Myocyte (in vitro differentiated cells): ENCODE data around the gene TAS2R41. TPM values are rescaled to one million over a fixed set of nuclear protein-coding genes. Genes with fewer than 3 reads are reported as not detected.
"Not testable (repeated sequence)": the region's sequence is repeated elsewhere in the genome, so short reads cannot be mapped to it uniquely, and the experiment has no call there.

Experiments
- DNase-seq: peaks from one replicate; pipeline ENCODE4 v3.0.0-alpha.2; 2012; ENCODE audit warnings: low read depth
- total RNA-seq: library from RNA; depleted of rRNA; stranded (reverse); fragments of >200 nt; gene quantifications from 2 replicates; pipeline ENCODE4 v1.2.3, GENCODE V29; 2014

Gene TAS2R41
- total RNA-seq, 1 donor from 2014 or later, result not detected

DNA sequence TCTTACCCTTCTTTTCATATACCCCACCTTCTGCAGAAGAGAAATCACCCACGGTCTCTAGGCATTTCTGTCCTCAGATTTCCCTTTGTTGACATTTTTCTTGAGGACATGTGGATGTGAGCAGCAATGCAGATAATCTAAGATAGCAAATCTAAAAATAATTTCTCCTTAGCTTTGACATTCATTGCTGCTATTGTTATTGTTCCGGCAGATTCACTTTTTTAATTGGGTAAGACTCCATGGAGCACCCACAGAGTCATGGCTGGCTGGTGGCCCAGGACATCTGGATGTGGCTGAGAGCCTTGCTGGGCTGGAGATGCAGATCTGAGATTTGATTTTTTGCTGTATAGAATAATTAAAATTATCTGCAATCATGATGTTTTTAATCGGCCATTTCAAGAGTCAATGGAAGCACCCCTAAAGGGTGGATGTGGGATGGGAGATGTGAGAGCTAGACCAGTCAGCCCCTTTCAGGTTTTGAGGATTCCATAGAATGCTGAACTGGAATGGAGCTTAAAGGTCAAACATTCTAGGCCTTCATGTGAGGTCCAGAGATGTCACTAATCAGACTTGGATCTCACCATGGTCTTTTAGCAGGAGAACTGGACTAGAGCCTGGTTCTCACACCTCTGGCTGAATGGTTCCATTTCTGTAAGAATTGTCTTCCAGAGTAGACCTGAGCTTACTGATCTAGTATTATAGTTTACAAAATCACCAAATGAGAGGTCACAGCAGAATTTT is 37.5 kb downstream of the TAS2R41 start:
- no peak for DNase-seq

DNA sequence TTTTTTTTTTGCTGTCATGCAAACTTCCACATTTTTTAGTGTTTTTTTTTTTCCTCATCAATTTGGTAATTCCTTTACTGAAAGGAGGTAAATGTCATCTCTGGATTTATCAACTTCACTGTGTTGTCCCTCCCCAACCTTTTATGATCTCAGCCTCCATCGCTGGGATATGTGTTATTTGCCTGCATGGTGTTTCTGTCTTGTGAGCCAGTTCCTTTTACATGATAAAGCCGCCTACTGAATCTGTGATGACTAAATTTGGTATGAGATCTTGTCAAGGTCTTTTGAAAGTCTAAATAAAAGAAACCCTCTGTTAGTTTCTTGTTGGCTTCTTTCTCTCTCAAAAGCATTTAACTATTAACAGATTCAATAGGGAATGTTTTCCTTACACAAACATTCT is 39.3 kb downstream of the TAS2R41 start:
- DNase-seq, result no peak

DNA sequence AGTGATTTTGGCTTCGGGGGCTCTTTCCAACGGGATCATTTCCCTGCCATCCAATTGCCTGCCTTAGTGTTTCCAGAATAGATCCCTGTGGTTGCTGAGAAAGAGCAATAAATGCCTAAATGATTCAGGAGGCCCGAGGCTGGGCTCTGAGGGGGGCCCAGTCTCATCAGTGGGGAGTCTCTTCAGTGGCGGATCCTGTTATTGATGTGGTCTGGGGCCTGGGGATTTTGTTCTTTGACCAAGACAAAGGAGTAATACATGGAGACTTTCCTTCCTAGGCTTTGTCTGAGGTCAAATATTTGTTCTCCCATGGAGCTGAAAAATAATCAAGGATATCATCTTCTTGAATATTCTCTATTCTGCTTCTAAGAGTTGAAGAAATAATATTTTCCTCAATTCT is 40.8 kb downstream of the TAS2R41 start:
- DNase-seq, result no peak

DNA sequence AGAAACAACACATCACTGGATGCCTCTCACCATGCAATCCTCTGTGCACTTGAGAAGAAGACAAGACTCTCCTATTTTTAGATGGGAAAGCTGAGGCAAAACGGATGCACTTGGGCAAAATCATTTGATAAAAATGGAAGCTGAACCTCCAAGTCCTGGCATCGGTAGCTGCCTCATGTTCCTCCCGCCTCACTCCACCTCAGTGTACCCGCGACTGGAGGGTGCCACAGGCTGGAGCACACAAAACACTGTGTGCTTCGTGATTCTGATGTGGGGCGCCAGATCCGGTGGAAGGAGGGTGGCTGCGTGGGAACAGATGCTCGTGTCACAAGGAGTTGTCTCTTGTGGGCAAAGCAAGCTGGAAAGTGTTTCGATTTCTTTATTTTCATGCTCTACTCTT is 41.3 kb downstream of the TAS2R41 start:
- DNase-seq, result peak; percentile 31

DNA sequence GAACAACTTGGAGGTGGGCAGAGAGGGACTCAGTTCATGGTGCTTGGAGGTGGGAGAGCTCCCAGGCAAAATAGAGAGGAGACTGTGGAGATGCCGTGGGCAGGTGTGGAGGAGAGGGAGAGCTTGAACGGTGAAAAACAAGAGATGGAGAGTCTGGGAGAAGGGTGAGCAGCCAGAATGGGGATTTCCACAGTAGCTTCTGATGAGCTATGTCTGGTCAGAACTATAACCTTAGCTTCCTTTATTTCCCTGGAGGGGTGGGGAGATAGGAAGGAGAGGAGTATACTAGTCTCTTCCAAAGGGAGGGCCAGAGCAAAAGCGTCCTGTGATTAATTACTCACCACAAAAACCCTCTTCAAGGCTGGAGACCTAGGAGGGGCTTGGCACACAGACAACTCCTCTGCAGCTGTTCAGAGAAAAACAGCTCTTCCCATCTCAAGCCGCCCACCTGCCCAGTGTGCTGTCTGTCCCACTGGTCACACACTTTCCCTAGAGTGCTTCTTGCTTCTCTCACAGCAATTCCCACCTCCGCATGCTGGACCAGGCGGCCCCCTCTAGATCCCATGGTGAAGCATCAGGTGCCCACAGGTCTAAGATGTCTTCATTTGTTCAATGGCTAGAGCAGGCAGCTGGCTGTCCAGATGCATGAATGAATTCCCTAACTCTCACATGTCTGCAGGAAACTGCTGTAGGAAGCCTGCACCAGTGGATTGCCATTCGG is 41.9 kb downstream of the TAS2R41 start:
- DNase-seq, result peak; percentile 98

DNA sequence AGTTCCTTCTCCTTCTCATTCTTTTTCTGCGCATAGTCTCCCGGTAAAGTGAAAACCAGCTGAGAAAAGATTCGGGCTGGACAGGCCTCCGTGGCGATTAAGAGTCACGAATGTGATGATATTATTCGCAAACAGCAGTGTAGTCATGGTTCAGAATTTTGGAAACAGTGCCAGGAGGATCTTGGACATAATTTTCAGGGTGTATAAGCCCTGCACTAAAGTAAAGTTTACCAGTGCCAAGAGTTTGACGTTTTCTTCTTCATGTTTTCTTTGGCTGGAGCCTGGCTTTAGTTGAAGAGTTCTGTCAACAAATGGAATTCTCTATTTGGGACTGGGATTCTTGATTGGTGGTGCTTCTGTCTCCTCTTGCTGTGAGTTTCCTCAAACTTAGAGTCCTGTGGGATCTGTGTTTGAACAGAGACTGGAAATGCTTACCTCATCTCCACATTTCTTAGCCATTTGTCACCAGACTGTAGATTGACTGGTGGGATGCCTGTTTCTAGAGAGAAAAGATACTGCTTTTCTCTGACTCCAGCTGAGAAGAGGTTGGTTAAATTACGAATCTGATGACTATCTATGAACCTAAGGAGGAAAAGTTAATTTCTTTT is 44.7 kb downstream of the TAS2R41 start:
- not testable (repeated sequence) for DNase-seq

Other genes with a start within 250 kb of the TAS2R41 start
- gene GSTK1, start 214.4 kb upstream of the TAS2R41 start, total RNA-seq, result 162 and 208 TPM in 2 replicates
- gene TMEM139, start 192.9 kb upstream of the TAS2R41 start, total RNA-seq, result 0.29 TPM in 1 of 2 replicates, not detected in the other
- 6.0 and 8.8 TPM in 2 replicates for gene CASP2, start 189.5 kb upstream of the TAS2R41 start, total RNA-seq
- gene CLCN1, start 161.8 kb upstream of the TAS2R41 start, total RNA-seq, result not detected in 2 replicates
- gene FAM131B, start 115.2 kb upstream of the TAS2R41 start, total RNA-seq, result 1.1 and 1.5 TPM in 2 replicates
- 80.1 and 82.6 TPM in 2 replicates for gene ZYX, start 96.5 kb upstream of the TAS2R41 start, total RNA-seq
- not detected in 2 replicates for gene EPHA1, start 69.0 kb upstream of the TAS2R41 start, total RNA-seq
- gene TAS2R60, start 34.4 kb upstream of the TAS2R41 start, total RNA-seq, result not detected in 2 replicates
- gene CTAGE15, start 93.9 kb downstream of the TAS2R41 start, total RNA-seq, result 0.10 and 0.37 TPM in 2 replicates
- gene TCAF2, start 143.1 kb downstream of the TAS2R41 start, total RNA-seq, result 1.7 and 6.7 TPM in 2 replicates